SU-DHL-6 (cell line): Measurements from ENCODE around the gene EPB41L2.

Experiments used
- EZH2phosphoT487 ChIP-seq: fragments of 200-600 bp; sonication (generic), shearing (Covaris generic); conservative IDR thresholded peaks from 2 replicates; pipeline ENCODE4 v1.6.1; 2018; ENCODE audit warnings: mild to moderate bottlenecking, antibody characterized with exemption, low read length, moderate library complexity, mixed read lengths
- TF ChIP-seq, protein P1 (sequence below): fragments of 200-600 bp; sonication (generic); IDR thresholded peaks from one replicate; pipeline ENCODE4 v1.5.1; 2017; ENCODE audit warnings: antibody characterized with exemption, mild to moderate bottlenecking, low read length, moderate library complexity; ENCODE audit not compliant: insufficient read depth, poor library complexity, severe bottlenecking

- TF ChIP-seq, protein P1, sequence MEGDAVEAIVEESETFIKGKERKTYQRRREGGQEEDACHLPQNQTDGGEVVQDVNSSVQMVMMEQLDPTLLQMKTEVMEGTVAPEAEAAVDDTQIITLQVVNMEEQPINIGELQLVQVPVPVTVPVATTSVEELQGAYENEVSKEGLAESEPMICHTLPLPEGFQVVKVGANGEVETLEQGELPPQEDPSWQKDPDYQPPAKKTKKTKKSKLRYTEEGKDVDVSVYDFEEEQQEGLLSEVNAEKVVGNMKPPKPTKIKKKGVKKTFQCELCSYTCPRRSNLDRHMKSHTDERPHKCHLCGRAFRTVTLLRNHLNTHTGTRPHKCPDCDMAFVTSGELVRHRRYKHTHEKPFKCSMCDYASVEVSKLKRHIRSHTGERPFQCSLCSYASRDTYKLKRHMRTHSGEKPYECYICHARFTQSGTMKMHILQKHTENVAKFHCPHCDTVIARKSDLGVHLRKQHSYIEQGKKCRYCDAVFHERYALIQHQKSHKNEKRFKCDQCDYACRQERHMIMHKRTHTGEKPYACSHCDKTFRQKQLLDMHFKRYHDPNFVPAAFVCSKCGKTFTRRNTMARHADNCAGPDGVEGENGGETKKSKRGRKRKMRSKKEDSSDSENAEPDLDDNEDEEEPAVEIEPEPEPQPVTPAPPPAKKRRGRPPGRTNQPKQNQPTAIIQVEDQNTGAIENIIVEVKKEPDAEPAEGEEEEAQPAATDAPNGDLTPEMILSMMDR: no peak
- no peak for TF ChIP-seq EZH2phosphoT487
Observed at GRCh38 chr6:131058236-131058635, 4.8 kb downstream of the EPB41L2 start.
